ENCODE data around the gene ZNF821.
A peak's percentile ranks its signal among the peaks of the same experiment; 100 is the strongest.

ZNF821 gene

DNA sequence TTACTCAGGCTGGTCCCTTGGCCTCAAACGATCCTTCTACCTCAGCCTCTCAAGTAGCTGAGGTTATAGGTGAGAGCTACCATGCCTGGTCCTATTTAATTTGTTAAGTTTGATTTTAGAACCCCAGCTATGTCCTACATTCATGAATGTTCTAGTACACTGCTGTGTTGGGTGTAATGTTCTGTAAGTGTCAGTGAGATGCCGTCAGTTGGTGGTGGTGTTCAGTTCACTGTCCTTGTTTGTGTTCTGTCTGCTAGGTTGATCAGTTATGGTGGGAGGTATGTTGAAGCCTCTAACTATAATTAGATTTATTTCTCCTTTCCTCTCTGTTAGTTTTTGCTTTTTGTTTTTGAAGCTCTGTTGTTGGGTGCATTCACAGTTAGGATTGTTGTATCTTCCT is 19.6 kb upstream of the ZNF821 start:
- peaks cover 100% of the 10 kb centered on the region for H3K79me2 ChIP-seq (ENCODE audit: insufficient read depth, low read length)
- DNase-seq: no peak
- peaks cover 3% of the 10 kb centered on the region for H3K36me3 ChIP-seq (ENCODE audit: insufficient read depth, low read length)
- H3K9me3 ChIP-seq (ENCODE audit: insufficient read depth, low read length, severe bottlenecking): no peaks in the 10 kb centered on the region
- no peaks in the 10 kb centered on the region for H3K27me3 ChIP-seq (ENCODE audit: insufficient read depth, low read length, poor library complexity)
- H3K4me1 ChIP-seq (ENCODE audit: insufficient read depth, low read length): peaks cover 13% of the 10 kb centered on the region
- TF ChIP-seq, protein P1, sequence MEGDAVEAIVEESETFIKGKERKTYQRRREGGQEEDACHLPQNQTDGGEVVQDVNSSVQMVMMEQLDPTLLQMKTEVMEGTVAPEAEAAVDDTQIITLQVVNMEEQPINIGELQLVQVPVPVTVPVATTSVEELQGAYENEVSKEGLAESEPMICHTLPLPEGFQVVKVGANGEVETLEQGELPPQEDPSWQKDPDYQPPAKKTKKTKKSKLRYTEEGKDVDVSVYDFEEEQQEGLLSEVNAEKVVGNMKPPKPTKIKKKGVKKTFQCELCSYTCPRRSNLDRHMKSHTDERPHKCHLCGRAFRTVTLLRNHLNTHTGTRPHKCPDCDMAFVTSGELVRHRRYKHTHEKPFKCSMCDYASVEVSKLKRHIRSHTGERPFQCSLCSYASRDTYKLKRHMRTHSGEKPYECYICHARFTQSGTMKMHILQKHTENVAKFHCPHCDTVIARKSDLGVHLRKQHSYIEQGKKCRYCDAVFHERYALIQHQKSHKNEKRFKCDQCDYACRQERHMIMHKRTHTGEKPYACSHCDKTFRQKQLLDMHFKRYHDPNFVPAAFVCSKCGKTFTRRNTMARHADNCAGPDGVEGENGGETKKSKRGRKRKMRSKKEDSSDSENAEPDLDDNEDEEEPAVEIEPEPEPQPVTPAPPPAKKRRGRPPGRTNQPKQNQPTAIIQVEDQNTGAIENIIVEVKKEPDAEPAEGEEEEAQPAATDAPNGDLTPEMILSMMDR (IDR thresholded peaks at IDR 0.05; ENCODE audit: borderline replicate concordance, extremely low read depth, low read length, poor library complexity, severe bottlenecking): no peak
- no peak for TF ChIP-seq EZH2 (IDR thresholded peaks at IDR 0.05; ENCODE audit: borderline replicate concordance, low read depth, low read length, severe bottlenecking)
- H3K27ac ChIP-seq (ENCODE audit: low read length): no peak overlapping the region
- peaks cover 87% of the 10 kb centered on the region for H4K20me1 ChIP-seq (ENCODE audit: insufficient read depth, low read length)
- peak overlapping the region; percentile 16; the same call in 1 of the 2 replicates for H3K4me2 ChIP-seq (ENCODE audit: insufficient read depth, low read length)
- no peak overlapping the region for H2AFZ ChIP-seq (ENCODE audit: low read depth, low read length)
- no peak overlapping the region for H3K4me3 ChIP-seq (ENCODE audit: low read depth in 1 of 2, low read length in 2 of 2)
- no peak overlapping the region for H3K9ac ChIP-seq (ENCODE audit: low read depth, low read length)
- ATAC-seq (ENCODE audit: insufficient read depth, low read depth): no peak

DNA sequence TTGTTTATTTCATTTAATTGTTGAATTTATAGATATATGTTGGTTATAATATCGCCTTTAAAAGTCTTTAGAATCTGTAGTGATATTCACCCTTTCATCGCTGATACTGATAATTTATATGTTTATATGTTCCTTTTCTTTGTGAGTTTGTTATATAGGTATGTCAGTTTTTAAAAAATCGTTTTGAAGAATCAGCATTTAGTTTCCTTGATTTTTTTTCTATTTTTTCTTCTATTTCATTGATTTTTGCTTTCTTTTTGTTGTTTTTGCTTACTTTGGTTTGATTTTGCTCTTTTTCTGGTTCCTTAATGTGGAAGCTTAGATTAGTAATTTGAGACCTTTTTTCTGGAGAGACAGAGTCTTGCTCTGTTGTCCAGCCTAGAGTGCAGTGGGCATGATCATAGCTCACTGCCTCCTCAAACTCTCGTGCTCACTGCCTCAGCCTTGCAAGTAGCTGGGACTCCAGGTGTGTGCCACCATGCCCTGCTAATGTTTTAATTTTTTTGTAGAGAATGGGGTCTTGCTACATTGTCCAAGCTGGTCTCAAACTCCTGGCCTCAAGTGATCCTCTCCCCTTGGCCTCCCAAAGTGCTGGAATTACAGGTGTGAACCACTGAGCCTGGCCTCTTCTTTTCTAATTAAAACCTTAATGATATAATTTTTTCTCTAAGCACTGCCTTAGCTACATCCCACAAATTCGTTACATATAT is 18.8 kb upstream of the ZNF821 start:
- TF ChIP-seq, protein P1 (IDR thresholded peaks at IDR 0.05; ENCODE audit: borderline replicate concordance, extremely low read depth, low read length, poor library complexity, severe bottlenecking): no peak
- no peak for TF ChIP-seq EZH2 (IDR thresholded peaks at IDR 0.05; ENCODE audit: borderline replicate concordance, low read depth, low read length, severe bottlenecking)
- Histone ChIP-seq H3K79me2 (ENCODE audit: insufficient read depth, low read length) (peaks cover 100% of the 10 kb centered on the region), H3K27ac (ENCODE audit: low read length) (no peak overlapping the region), H4K20me1 (ENCODE audit: insufficient read depth, low read length) (peaks cover 85% of the 10 kb centered on the region), H3K4me1 (ENCODE audit: insufficient read depth, low read length) (peaks cover 15% of the 10 kb centered on the region), H3K4me2 (ENCODE audit: insufficient read depth, low read length) (no peak overlapping the region), H3K9ac (ENCODE audit: low read depth, low read length) (no peak overlapping the region), H3K36me3 (ENCODE audit: insufficient read depth, low read length) (no peaks in the 10 kb centered on the region), H3K4me3 (ENCODE audit: low read depth in 1 of 2, low read length in 2 of 2) (no peak overlapping the region), H3K9me3 (ENCODE audit: insufficient read depth, low read length, severe bottlenecking) (no peaks in the 10 kb centered on the region), H2AFZ (ENCODE audit: low read depth, low read length) (no peak overlapping the region), H3K27me3 (ENCODE audit: insufficient read depth, low read length, poor library complexity) (no peaks in the 10 kb centered on the region)
- no peak for DNase-seq
- ATAC-seq (ENCODE audit: insufficient read depth, low read depth): no peak

GRCh38 chr16:71899171-71899570 is 15.2 kb upstream of the ZNF821 start:
- peaks cover 67% of the 10 kb centered on the region for H4K20me1 ChIP-seq (ENCODE audit: insufficient read depth, low read length)
- H3K27ac ChIP-seq (ENCODE audit: low read length): no peak overlapping the region
- no peaks in the 10 kb centered on the region for H3K9me3 ChIP-seq (ENCODE audit: insufficient read depth, low read length, severe bottlenecking)
- H3K79me2 ChIP-seq (ENCODE audit: insufficient read depth, low read length): peaks cover 95% of the 10 kb centered on the region
- H3K9ac ChIP-seq (ENCODE audit: low read depth, low read length): no peak overlapping the region
- no peak overlapping the region; the same call in 1 of the 2 replicates for H3K4me2 ChIP-seq (ENCODE audit: insufficient read depth, low read length)
- ATAC-seq (ENCODE audit: insufficient read depth, low read depth) (no peak), DNase-seq (no peak)
- peaks cover 3% of the 10 kb centered on the region for H3K36me3 ChIP-seq (ENCODE audit: insufficient read depth, low read length)
- no peaks in the 10 kb centered on the region for H3K27me3 ChIP-seq (ENCODE audit: insufficient read depth, low read length, poor library complexity)
- TF ChIP-seq EZH2 (IDR thresholded peaks at IDR 0.05; ENCODE audit: borderline replicate concordance, low read depth, low read length, severe bottlenecking): no peak
- TF ChIP-seq, protein P1 (IDR thresholded peaks at IDR 0.05; ENCODE audit: borderline replicate concordance, extremely low read depth, low read length, poor library complexity, severe bottlenecking): no peak
- H2AFZ ChIP-seq (ENCODE audit: low read depth, low read length): no peak overlapping the region
- H3K4me1 ChIP-seq (ENCODE audit: insufficient read depth, low read length): peaks cover 29% of the 10 kb centered on the region
- H3K4me3 ChIP-seq (ENCODE audit: low read depth in 1 of 2, low read length in 2 of 2): no peak overlapping the region

Data from DND-41 (cell line).